Thyroid gland (tissue), 4 donors: Measurements from ENCODE around the gene TMEM131L. TPM values are rescaled to one million over a fixed set of nuclear protein-coding genes. Genes with fewer than 3 reads are reported as not detected.

Experiments used
- DNase-seq, 2 donors: peaks; one replicate each; pipeline ENCODE4 v3.0.0-alpha.2; 2019
- H3K27ac ChIP-seq, 3 donors: fragments of 200-600 bp; sonication (generic); 1 replicate in 2 of 3; 2 replicates in 1 of 3; pipeline ENCODE4 v1.5.1; 2016 to 2019; ENCODE audit warnings: mild to moderate bottlenecking in 1 of 3, moderate library complexity in 1 of 3
- H3K27me3 ChIP-seq: fragments of 200-600 bp; sonication (generic); one replicate; pipeline ENCODE4 v1.5.1; 2019
- H3K36me3 ChIP-seq, 2 donors: fragments of 200-600 bp; sonication (generic); one replicate each; pipeline ENCODE4 v1.5.1; 2016 to 2019
- H3K4me1 ChIP-seq, 2 donors: fragments of 200-600 bp; sonication (generic); one replicate each; pipeline ENCODE4 v1.5.1; 2017 to 2019
- H3K4me3 ChIP-seq, 3 donors: fragments of 200-600 bp; sonication (generic); replicated peaks in 1 of 3; 1 replicate in 2 of 3; 2 replicates in 1 of 3; pipeline ENCODE4 v1.5.1; 2016; ENCODE audit warnings: mild to moderate bottlenecking in 1 of 3
- H3K9me3 ChIP-seq: fragments of 200-600 bp; sonication (generic); one replicate; pipeline ENCODE4 v1.5.1; 2017
- CTCF ChIP-seq, 6 experiments: fragments of 200-600 bp in 3 of 6; fragments of 450-650 bp in 3 of 6; sonication (generic) in 3 of 6; IDR thresholded peaks; one replicate each; pipeline ENCODE4 v1.5.1; 2016 to 2019; ENCODE audit warnings: antibody characterized with exemption in 6 of 6, mild to moderate bottlenecking in 2 of 6, inconsistent platforms in 1 of 6, moderate library complexity in 1 of 6
- POLR2A ChIP-seq, 2 donors: fragments of 450-650 bp; IDR thresholded peaks; one replicate each; pipeline ENCODE4 v1.6.1; 2017; ENCODE audit warnings: antibody characterized with exemption in 2 of 2, mild to moderate bottlenecking in 2 of 2, moderate library complexity in 1 of 2
- WGBS, 2 donors: methylation state at CpG; one replicate each; pipeline ENCODE4 v1.1.5; 2017; 5-methylcytosine and 5-hydroxymethylcytosine counted together
- intact Hi-C: fragments of 100-400 bp; cut with DNase I; formaldehyde crosslinking; loops from one replicate; pipeline ENCODE4 v1.15.1; 2023
- total RNA-seq, 4 donors: library from RNA; depleted of rRNA; stranded (reverse); fragments of >200 nt; gene quantifications; one replicate each; pipeline ENCODE4 v1.2.3, GENCODE V29; 2016

TMEM131L gene
- total RNA-seq, 4 donors from 2014 or later: 11.1 to 17.9 (median 16.4) TPM

GRCh38 chr4:153555730-153556434, 89.7 kb downstream of the TMEM131L start:
- no peaks in the 10 kb centered on the region for H3K9me3 ChIP-seq
- H3K4me3 ChIP-seq: no peak overlapping the region
- no peaks in the 10 kb centered on the region for H3K27me3 ChIP-seq
- no peak for TF ChIP-seq POLR2A (IDR thresholded peaks at IDR 0.05)
- no peak for TF ChIP-seq CTCF (IDR thresholded peaks at IDR 0.05)
- H3K36me3 ChIP-seq: no peaks in the 10 kb centered on the region
- H3K27ac ChIP-seq: no peak overlapping the region
- intact Hi-C loops: no loop called here
- WGBS, 2 donors: 22 to 24% methylated on average over 5 of the region's 5 CpGs
- H3K4me1 ChIP-seq: peaks cover 0 to 6% of the 10 kb centered on the region in 2 donors
- DNase-seq: peak; percentile 75 to 81

DNA sequence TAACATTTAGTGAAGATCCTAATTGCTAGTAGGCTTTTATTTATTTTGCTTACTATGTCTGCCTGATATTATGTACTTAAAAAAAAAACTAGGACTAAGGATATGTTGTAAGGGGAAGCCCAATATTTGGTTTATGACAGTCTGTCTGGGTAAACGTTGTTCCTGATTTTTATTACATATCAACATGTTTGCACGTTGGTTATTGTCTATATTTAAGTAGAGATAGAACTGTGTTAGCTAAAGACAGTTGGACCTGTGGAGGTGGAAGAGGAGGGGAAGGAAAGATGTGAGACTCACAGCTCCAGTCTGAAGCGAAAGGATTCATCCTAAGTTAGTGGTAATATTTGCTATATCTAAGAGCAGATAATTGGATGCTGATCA, 90.3 kb downstream of the TMEM131L start:
- intact Hi-C loops: no loop called here

GRCh38 chr4:153560908-153561307, 94.7 kb downstream of the TMEM131L start:
- Histone ChIP-seq H3K9me3 (no peaks in the 10 kb centered on the region), H3K4me3 (no peak overlapping the region), H3K27ac (no peak overlapping the region), H3K36me3 (no peaks in the 10 kb centered on the region), H3K27me3 (no peaks in the 10 kb centered on the region), H3K4me1 (peaks cover 0 to 4% of the 10 kb centered on the region in 2 donors)
- intact Hi-C loops: no loop called here
- no peak for TF ChIP-seq POLR2A (IDR thresholded peaks at IDR 0.05)
- no peak for TF ChIP-seq CTCF (IDR thresholded peaks at IDR 0.05)
- no peak for DNase-seq
- WGBS, 2 donors: 75 to 92% methylated on average over 1 of the region's 1 CpG

More for the DNA sequence above, 90.3 kb downstream of the TMEM131L start:
- no peaks in the 10 kb centered on the region for H3K36me3 ChIP-seq
- no peak for DNase-seq
- WGBS, 2 donors: 80% methylated on average over 3 of the region's 3 CpGs
- H3K4me3 ChIP-seq: no peak overlapping the region
- H3K27ac ChIP-seq: no peak overlapping the region
- TF ChIP-seq CTCF (IDR thresholded peaks at IDR 0.05) (no peak), POLR2A (IDR thresholded peaks at IDR 0.05) (no peak)
- no peaks in the 10 kb centered on the region for H3K9me3 ChIP-seq
- no peaks in the 10 kb centered on the region for H3K27me3 ChIP-seq
- H3K4me1 ChIP-seq: peaks cover 0 to 6% of the 10 kb centered on the region in 2 donors

DNA sequence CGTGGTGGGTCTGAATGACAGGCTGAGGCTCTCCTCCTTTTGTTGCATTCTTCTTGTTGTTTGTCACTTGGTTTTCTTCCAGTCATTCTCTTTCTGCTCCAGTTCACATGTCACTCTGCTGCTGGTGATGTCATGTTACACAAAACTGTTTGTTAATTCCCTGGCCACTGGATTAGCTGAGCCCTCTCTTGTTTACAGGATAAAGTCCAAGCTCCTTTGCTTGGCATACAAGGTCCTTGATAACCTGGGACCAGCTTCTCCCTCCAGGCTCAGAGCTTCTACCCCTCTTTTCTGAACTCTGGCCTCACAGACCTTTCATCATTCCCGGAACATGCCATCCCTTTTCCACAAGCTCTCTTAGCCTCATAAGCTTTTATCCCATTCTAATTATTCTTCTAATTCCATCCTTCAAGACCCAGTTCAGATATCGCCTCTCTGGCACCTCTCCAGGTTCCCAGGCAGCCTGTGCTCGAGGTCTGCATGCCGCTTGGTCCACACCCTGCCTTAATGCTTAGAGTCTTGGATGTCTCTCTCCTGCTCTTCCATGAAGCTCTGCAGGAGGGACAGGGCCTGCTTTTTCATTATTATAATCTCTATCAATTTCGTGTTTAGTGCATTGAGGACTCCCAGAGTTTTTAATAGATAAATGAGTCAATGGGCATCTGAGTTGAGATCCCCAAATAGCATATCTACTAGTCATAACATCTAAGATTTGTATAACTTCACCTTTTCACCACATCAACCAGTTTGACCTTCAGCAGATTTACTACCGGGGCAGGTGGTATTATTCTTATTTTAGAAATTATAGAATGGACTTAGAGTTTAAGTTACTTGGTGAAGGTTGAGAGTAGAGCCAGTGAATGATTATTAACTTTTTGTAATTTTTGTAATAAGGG, 98.7 kb downstream of the TMEM131L start:
- no peak for TF ChIP-seq POLR2A (IDR thresholded peaks at IDR 0.05)
- TF ChIP-seq CTCF (IDR thresholded peaks at IDR 0.05): no peak
- no peaks in the 10 kb centered on the region for H3K36me3 ChIP-seq
- 70 to 83% methylated on average over 7 of the region's 7 CpGs for WGBS, 2 donors
- peaks cover 0 to 3% of the 10 kb centered on the region in 2 donors for H3K4me1 ChIP-seq
- H3K27me3 ChIP-seq: no peaks in the 10 kb centered on the region
- no peaks in the 10 kb centered on the region for H3K9me3 ChIP-seq
- intact Hi-C loops: no loop called here
- no peak for DNase-seq
- no peak overlapping the region for H3K4me3 ChIP-seq
- H3K27ac ChIP-seq: no peak overlapping the region
